Measurements from ENCODE around the gene PSMC2.
"Not testable (repeated sequence)": the region's sequence is repeated elsewhere in the genome, so short reads cannot be mapped to it uniquely, and the experiment has no call there.

The PSMC2 gene

DNA sequence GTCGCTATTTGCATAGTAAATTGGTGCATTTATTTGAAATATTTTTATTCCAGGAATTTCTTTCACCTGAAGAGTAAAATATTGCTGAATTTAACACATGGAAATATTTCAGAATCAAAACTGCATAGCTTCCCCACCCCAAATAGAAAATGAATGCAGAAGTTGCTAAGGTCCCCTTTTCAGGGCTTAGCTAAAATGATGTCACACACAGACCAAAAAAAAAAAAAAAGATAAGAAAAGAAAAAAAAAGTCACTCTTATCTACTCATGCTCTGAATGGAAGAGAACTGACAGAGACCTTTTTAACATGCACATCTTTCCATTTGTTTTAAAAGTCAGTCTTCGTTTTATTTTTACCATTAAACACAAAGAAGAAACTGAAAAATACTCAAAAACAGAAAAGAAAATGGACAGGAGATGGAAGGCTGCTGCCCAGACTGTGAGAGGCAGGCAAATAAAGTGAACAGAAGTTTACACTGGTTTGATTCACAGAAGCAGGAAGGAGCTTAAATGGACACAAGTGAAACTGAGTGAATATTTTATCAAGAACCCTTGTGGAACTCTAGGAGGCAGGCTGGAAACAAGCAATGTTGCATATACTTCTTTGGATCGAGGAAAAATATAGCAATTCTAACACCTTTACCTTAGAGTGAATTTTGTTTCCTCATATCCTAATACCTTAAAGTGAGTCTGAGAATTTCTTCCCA lies 32.0 kb downstream of the PSMC2 start:
- no peak for DNase-seq (ENCODE audit: low read depth)

DNA sequence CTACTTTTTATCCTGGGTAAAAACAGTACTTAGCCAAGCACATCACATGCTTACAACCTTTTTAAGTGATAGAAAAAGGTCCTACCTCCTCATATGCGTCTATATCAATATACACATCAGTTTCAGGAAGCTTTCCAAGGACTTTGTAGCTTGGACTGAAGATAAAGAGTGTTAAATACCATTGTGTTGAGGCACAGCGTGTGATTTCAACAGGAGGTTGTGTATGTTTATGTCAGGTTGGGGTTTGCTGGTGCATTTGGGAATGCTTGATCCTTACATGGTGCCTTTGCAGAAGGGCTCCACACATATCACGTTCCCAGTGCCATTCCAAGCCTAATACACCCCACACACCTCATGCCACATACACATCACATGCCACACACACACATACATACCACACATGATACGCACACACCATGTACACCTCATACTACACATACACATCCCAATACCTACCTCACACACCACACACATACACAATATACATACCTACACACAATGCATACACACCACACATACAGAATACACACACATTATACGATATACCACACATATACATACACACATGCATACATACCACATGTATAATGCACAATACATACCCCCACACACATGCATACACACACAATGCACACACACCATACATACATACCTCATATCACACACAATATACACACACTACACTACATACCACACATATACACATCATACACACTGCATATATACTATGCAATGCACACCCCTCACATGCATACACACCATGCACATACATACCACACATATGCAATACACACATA lies 33.1 kb downstream of the PSMC2 start:
- no peak for DNase-seq (ENCODE audit: low read depth)

DNA sequence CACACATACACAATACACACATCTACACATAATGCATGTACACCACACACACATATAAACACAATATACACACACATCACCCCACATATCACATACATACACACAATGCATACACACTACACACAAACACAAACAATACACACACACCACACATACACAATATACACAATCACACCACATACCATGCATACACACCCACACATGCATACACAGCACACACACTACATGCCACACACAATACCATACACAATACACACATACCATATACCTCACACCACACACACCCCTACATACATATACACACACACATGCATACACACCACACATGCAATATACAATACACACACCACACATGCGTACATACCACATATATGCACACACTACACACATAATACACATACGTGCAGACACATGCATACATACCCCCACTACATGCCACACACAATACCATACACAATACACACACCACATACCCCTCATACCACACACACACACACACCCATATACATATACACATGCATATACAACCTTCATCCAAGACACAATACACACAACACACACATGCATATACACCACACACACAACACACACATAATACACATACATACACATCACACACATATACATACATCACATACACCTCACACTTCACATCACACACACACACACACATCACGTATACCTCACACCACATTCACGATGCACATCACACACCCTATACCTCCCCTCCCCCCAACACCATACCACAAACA lies 34.0 kb downstream of the PSMC2 start:
- no peak for DNase-seq (ENCODE audit: low read depth)

DNA sequence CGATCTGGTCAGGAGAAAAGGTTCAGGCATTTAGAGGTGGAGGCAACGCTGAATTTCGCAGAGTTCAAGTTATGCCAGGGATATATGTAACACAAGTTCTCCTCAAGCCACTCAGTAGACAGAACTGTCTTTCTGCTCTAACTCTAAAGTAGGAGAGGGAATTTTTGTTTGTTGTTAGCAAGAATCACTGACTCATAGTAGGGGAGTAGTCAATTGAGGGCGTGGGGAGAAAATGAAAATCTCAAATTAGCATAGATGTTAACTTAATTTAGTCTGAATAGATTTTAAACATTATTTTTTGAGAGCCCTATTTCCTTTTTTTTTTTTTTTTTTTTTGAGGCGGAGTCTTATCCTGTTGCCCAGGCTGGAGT lies 34.6 kb downstream of the PSMC2 start:
- DNase-seq (ENCODE audit: low read depth): no peak

DNA sequence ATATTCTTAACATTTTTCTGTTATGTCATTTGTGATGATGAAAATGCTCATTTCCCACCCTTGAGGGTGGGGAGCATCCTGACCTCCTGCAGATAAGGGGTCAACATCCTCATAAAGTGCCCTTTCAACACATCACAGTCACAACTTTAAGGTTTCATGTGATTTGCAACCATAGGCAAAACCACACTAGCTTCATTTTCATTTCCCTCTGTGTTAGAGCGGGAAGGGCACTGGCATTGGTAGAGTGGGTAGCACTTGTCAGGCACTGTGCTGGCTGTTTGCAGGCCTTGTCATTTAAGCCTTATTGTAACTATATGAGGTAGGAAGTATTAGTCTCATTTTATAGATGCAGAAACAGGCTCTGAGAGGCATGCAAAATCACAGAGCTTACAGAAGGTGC lies 39.8 kb downstream of the PSMC2 start:
- DNase-seq (ENCODE audit: low read depth): no peak

DNA sequence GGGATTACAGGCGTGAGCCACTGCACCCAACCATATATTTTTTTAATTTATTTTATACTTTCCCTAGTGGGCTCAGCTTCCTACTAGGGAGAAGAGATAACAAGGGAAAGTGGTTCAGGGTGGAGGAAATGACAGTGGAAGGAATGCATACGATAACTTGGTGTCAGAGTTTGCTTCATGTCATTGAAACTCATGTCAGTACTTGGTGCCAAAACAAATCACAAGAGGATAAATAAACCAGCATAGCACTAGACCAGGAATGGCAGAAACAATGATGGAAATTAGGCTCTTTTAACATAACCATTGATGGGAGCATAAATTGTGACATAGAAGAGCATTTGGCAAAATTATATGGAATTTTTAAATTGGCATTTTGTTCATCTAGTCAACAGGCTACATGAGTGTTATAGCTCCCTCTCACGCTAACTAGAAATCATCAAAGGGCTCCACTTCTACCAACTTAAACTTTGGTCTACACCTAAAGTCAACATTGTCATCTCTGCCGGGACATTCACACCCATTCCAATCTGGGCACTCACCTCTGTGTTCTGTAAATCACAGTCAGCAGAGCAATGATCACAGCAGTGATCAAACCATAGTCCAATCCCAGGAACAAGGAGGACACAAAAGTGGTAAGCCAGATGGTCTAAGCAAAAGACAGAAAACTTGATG lies 41.2 kb downstream of the PSMC2 start:
- no peak for DNase-seq (ENCODE audit: low read depth)

DNA sequence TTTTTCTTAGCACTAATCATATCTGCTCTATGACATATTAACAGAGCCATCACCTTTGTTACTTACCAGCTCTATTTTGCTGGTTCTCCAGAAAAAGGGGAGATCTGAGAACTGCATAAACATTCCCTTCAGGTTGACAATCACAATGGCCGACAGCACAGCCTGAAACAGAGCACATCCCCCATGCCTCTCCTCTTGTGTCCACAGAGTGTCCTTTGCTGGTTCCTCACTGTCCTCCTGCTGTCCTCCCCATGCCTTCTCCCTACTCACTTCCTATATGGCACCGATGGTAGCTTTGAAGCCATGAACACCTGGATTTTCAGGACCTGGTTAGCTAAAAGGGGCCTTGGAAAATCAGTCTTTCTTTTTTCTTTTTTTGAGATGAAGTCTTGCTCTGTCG lies 41.8 kb downstream of the PSMC2 start:
- no peak for DNase-seq (ENCODE audit: low read depth)

DNA sequence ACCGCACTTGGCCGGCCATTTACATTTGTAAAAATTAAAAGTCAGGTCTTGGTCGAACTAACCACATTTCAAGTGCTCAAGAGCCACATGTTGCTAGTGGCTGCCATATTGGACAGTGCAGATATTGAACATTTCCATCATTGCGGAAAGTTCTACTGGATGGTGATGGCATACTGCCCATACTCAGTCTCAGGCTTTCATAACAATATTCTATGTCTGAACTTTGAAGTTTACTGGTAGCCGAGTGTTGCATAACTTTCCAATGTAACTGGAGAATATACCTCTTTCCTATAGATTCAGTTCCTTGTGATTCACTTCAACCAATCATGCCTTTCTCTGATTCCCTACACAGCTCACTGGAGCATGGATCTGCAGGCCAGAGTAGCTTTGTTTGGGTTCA lies 43.7 kb downstream of the PSMC2 start:
- no peak for DNase-seq (ENCODE audit: low read depth)

DNA sequence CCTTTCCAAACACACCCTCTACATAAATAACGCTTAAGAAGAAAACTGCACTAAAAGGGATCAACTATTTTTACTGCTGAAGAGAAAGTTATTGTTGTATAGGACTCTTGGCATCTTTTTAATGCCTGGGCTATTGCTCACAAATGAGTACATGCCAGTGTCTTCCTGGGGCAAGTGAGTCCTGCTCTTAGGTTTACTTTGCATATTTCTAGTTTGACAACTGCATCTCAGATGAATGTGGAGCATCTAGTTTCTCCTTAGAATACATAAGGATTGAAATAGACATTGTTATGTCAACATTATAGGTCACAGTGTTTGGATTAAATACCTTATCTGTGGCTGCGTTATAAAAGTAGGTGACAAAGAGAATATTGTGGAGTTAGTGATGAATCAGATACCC lies 44.5 kb downstream of the PSMC2 start:
- DNase-seq (ENCODE audit: low read depth): no peak

DNA sequence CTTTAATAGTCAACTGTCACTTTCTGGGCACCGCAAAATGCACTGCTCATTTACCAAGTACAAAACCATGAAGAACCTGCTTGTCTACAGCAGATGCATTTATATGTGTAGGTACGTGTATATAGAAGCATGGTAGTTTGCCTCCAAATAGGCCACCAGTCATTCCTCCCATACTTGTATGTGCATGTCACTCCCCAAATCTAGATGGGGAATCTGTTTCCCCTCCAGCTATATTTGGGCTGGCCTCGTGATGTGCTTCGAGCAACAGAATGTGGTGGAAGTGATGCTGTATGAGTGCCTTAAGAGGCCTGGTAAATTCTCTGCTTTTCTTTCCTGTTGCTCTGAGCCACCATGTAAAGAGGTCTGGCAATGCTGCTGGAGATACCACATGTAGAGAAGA lies 47.1 kb downstream of the PSMC2 start:
- no peak for DNase-seq (ENCODE audit: low read depth)

DNA sequence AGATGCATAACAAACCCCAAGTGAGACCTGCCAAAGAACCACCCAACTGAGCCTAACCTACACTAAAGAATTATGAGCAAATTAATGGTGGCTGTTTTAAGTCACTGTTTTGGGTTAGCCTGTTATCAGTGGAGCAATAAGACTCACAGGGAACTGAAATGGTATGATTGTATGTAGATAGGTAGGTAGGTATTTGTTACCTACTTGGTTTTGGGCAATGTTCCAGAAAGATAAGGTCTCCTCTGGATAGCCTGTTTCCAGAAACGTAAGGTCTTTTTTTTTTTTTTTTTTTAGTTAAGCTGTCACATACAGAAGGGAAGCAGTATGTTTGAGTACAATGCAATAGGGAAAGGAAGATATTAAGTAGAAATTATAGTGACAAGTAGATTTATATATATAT lies 47.6 kb downstream of the PSMC2 start:
- DNase-seq (ENCODE audit: low read depth): no peak

DNA sequence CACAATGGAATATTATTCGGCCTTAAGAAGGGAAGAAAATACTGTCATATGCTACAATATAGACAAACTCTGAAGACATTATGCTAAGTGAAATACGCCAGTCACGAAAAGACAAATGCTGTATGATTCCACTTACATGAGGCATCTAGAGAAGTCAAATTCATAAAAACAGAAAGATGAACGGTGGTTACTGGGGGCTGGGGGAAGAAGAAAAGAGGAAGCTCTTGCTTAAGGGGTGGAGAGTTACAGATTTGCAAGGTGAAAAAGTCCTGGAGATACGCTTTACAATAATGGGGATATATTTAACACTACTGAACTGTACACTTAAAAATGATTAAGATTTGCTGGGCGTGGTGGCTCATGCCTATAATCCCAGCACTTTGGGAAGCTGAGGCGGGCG lies 49.0 kb downstream of the PSMC2 start:
- DNase-seq (ENCODE audit: low read depth): no peak

DNA sequence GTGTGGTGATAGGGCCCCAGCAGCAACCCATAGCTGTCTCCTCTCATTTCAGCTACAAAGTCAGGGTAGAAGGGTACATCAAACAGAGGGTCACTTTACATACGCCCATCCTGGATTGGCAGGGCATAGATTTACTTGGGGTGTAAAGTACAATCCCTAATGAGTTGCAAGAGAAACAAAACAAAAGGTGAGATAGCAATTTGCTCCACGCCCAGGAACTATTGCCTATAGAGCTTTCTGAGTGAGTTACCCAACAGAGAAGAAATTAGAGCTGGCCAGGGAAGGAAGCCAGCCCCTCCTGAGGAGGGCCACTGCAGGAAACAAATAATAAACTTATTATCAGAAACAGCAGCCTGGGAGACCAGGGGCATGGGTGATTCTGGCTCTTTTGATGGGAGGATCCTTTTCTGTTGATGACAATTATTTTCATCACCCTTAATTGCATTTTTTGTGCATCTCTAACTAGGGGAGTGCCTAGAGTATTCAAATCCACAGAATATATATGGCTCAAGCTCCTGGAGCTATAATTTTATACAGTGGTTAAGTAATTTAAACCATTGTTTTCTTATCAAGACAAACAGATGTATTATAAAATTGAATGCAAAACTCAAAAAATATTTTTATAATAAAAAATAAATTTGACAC lies 51.2 kb downstream of the PSMC2 start:
- no peak for DNase-seq (ENCODE audit: low read depth)

DNA sequence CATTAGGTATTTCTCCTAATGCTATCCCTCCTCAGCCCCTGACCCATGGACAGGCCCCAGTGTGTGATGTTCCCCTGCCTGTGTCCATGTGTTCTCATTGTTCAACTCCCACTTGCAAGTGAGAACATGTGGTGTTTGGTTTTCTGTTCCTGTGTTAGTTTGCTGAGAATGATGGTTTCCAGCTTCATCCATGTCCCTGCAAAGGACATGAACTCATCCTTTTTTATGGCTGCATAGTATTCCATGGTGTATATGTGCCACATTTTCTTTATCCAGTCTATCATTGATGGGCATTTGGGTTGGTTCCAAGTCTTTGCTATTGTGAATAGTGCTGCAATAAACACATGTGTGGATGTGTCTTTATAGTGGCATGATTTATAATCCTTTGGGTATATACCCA lies 52.2 kb downstream of the PSMC2 start:
- not testable (repeated sequence) for DNase-seq (ENCODE audit: low read depth)

DNA sequence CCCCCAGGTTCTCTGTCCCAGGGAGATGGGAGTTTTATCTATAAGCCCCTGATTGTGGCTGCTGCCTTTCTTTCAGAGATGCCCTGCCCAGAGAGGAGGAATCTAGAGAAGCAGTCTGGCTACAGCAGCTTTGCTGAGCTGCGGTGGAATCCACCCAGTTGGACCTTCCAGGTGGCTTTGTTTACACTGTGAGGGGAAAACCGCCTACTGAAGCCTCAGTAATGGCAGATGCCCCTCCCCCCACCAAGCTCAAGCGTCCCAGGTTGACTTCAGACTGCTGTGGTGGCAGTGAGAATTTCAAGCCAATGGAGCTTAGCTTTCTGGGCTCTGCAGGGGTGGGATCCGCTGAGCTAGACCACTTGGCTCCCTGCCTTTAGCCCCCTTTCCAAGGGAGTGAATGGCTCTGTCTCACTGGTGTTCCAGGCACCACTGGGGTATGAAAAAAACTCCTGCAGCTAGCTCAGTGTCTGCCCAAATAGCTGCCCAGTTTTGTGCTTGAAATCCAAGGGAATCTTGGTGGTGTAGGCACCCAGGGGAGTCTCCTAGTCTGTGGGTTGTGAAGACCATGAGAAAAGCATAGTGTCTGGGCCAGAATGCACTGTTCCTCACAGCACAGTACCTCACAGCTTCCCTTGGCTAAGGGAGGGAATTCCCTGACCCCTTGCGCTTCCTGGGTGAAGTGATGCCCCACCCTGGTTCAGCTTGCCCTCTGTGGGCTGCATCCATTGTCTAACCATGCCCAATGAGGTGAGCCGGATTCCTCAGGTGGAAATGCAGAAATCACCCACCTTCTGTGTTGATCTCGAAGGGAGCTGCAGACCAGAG lies 58.6 kb downstream of the PSMC2 start:
- DNase-seq (ENCODE audit: low read depth): not testable (repeated sequence)

DNA sequence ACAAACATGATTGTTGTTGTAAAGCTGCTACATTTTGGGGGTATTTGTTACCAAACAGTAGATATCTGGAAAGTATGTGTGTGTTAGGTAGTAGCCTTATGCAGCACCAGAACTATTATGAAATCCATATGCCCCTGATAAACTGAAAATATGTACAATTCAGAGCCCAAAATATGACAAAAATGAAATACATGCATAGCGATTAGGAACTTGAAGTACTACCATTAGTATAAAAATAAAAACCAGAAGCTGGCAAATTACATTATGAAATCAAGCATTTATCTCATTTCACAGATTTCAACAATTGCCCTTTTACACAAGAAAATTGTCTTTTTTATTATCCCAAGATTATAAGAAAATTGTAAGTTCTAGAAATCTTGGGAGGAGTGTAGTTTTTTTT lies 64.7 kb downstream of the PSMC2 start:
- no peak for DNase-seq (ENCODE audit: low read depth)

DNA sequence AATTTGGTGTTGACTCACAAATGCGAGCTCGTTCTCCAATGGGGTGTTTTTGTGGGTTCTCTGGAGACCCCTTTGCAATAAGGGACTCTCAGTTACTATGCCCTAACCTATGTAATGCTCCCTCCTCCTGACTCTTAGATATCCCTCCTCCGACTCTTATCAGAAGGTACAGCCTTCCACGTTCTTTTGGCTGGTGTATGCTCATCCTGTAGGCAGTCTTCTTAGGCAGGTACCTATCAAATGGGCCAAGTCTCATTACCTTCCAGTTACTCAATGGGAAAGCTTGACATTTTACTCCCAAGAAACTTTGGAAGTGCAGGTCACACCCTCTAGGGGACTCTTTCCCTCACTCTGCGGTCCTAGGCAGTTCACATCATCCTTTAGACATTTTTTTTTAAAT lies 66.0 kb downstream of the PSMC2 start:
- no peak for DNase-seq (ENCODE audit: low read depth)

DNA sequence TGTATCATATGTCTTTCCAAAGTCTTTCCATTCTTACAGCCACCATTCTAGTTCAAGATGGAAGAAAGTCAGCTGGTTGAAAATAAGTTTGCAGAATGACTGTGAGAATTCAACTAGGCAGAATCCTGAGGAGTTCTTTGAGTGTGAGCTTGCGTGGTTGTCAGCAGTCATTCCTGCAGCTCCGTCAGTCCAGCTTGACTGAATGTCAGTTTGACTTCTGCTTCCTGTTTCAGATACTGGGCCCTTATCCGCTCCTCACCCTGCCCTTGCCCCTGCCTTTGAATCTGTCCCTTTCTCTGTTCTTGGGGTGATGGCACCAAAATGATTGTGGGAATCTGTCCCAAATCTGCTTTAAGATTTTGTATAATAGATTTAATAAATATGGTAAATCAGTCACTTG lies 70.8 kb downstream of the PSMC2 start:
- DNase-seq (ENCODE audit: low read depth): no peak

Measured in HS-27A (cell line).